Upper lobe of right lung (tissue), 1 donor: ENCODE results near the gene IQSEC1. TPM values are rescaled to one million over a fixed set of nuclear protein-coding genes. Genes with fewer than 3 reads are reported as not detected.

Experiments
- ATAC-seq: fragments of 200-7000 bp; cut with Tn5 transposase; one replicate; pipeline ENCODE4 v1.9.1; 2020; ENCODE audit warnings: mild to moderate bottlenecking, moderate library complexity
- DNase-seq: peaks from one replicate; pipeline ENCODE4 v3.0.0-alpha.2; 2020
- H3K27ac ChIP-seq: fragments of 200-600 bp; one replicate; pipeline ENCODE4 v1.8.0; 2022
- H3K27me3 ChIP-seq: fragments of 200-600 bp; one replicate; pipeline ENCODE4 v1.8.0; 2022; ENCODE audit warnings: mild to moderate bottlenecking
- H3K36me3 ChIP-seq: fragments of 200-600 bp; one replicate; pipeline ENCODE4 v1.8.0; 2022
- H3K4me1 ChIP-seq: fragments of 200-600 bp; one replicate; pipeline ENCODE4 v1.8.0; 2022
- H3K4me3 ChIP-seq: fragments of 200-600 bp; one replicate; pipeline ENCODE4 v1.8.0; 2022; ENCODE audit warnings: mild to moderate bottlenecking
- H3K9me3 ChIP-seq: fragments of 200-600 bp; one replicate; pipeline ENCODE4 v1.8.0; 2022
- intact Hi-C: fragments of 100-400 bp; cut with DNase I; formaldehyde crosslinking; loops from one replicate; pipeline ENCODE4 v1.11.0; 2022
- total RNA-seq: library from RNA; stranded (reverse); fragmentation: NEBNext Ultra II Directional; extraction: Animal tissue kit (Norgen Biotek cat#: 25700); gene quantifications from one replicate; pipeline ENCODE4 v1.2.1, GENCODE V29; 2021
- TF ChIP-seq, protein P1 (sequence below): fragments of 200-600 bp; IDR thresholded peaks from one replicate; pipeline ENCODE4 v1.8.0; 2022; ENCODE audit warnings: antibody characterized with exemption
- donor health status: DM: no; HTN: yes; CAD: no; lungs with severe emphysema.

IQSEC1 gene
- total RNA-seq, 1 donor from 2014 or later = 61.6 TPM

GRCh38 chr3:12926660-12927059, 146.6 kb downstream of the IQSEC1 start:
- TF ChIP-seq, protein P1, sequence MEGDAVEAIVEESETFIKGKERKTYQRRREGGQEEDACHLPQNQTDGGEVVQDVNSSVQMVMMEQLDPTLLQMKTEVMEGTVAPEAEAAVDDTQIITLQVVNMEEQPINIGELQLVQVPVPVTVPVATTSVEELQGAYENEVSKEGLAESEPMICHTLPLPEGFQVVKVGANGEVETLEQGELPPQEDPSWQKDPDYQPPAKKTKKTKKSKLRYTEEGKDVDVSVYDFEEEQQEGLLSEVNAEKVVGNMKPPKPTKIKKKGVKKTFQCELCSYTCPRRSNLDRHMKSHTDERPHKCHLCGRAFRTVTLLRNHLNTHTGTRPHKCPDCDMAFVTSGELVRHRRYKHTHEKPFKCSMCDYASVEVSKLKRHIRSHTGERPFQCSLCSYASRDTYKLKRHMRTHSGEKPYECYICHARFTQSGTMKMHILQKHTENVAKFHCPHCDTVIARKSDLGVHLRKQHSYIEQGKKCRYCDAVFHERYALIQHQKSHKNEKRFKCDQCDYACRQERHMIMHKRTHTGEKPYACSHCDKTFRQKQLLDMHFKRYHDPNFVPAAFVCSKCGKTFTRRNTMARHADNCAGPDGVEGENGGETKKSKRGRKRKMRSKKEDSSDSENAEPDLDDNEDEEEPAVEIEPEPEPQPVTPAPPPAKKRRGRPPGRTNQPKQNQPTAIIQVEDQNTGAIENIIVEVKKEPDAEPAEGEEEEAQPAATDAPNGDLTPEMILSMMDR = no peak
- Histone ChIP-seq H3K27me3 (no peaks in the 10 kb centered on the region), H3K4me3 (no peak overlapping the region), H3K27ac (no peak overlapping the region), H3K4me1 (no peaks in the 10 kb centered on the region), H3K36me3 (peaks cover 57% of the 10 kb centered on the region), H3K9me3 (no peaks in the 10 kb centered on the region)
- intact Hi-C loops = no loop called here
- ATAC-seq (no peak), DNase-seq (no peak)

DNA sequence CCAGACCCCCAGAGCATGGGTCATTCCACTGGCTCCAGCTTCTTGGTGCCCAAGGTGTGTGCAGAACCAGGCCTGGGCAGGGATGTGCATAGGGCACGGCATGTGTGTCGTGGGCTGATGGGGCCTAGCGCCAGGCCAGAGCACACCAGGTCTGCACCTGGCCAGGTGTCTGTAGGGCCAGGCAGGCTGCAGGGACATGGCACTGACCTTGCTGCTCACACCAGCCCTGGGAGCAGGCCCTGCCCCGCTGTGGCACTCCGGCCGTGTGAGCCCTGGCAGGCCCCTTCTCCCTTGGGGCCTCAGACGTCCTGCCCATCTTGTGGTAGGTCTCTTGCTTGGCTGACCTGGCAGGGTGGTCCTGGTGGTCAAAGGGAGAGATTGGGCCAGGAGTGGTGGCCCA, 147.6 kb downstream of the IQSEC1 start:
- Histone ChIP-seq H3K36me3 (peaks cover 58% of the 10 kb centered on the region), H3K4me3 (no peak overlapping the region), H3K4me1 (no peaks in the 10 kb centered on the region), H3K27me3 (no peaks in the 10 kb centered on the region), H3K9me3 (no peaks in the 10 kb centered on the region), H3K27ac (no peak overlapping the region)
- TF ChIP-seq, protein P1 = no peak
- DNase-seq (no peak), ATAC-seq (no peak)
- intact Hi-C loops = no loop called here

- TF ChIP-seq, protein P1 = no peak
- Histone ChIP-seq H3K4me3 (no peak overlapping the region), H3K36me3 (peaks cover 63% of the 10 kb centered on the region), H3K9me3 (no peaks in the 10 kb centered on the region), H3K27ac (no peak overlapping the region), H3K27me3 (no peaks in the 10 kb centered on the region), H3K4me1 (no peaks in the 10 kb centered on the region)
- intact Hi-C loops = no loop called here
- ATAC-seq (no peak), DNase-seq (no peak)
Measured at GRCh38 chr3:12924437-12924836, 148.8 kb downstream of the IQSEC1 start.

GRCh38 chr3:12922881-12923431, 150.3 kb downstream of the IQSEC1 start:
- Histone ChIP-seq H3K27ac (no peak overlapping the region), H3K27me3 (no peaks in the 10 kb centered on the region), H3K9me3 (no peaks in the 10 kb centered on the region), H3K4me1 (no peaks in the 10 kb centered on the region), H3K4me3 (no peak overlapping the region), H3K36me3 (peaks cover 77% of the 10 kb centered on the region)
- intact Hi-C loops = no loop called here
- TF ChIP-seq, protein P1 = no peak
- ATAC-seq (no peak), DNase-seq (no peak)

DNA sequence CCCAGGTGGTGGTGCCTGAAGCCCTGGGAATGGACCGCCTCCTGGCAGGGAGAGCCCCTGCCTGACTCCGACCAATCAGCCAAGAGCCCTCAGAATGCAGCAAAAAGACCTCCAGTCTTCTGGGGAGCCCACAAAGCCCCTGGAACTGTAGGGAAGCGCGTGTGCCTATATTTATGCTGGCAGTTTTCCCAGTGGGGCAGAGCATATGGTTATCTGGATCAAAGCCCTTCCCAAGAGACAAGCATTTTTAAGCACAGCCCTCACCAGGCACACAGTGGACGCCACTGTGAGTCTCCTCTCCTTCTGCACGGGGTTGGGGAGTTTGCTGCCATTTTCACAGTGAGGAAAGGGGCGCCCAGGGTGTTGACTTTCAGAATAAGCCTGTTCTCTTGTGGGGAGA, 150.9 kb downstream of the IQSEC1 start:
- no peaks in the 10 kb centered on the region for H3K4me1 ChIP-seq
- ATAC-seq (no peak), DNase-seq (no peak)
- H3K36me3 ChIP-seq = peaks cover 82% of the 10 kb centered on the region
- TF ChIP-seq, protein P1 = no peak
- intact Hi-C loops = no loop called here
- H3K9me3 ChIP-seq = no peaks in the 10 kb centered on the region
- no peaks in the 10 kb centered on the region for H3K27me3 ChIP-seq
- no peak overlapping the region for H3K27ac ChIP-seq
- H3K4me3 ChIP-seq = no peak overlapping the region

GRCh38 chr3:12921736-12922135, 151.5 kb downstream of the IQSEC1 start:
- DNase-seq (no peak), ATAC-seq (no peak)
- TF ChIP-seq, protein P1 = no peak
- Histone ChIP-seq H3K27ac (no peak overlapping the region), H3K4me3 (no peak overlapping the region), H3K36me3 (peaks cover 88% of the 10 kb centered on the region), H3K9me3 (no peaks in the 10 kb centered on the region), H3K27me3 (no peaks in the 10 kb centered on the region), H3K4me1 (no peaks in the 10 kb centered on the region)
- intact Hi-C loops = no loop called here
